Gastrocnemius medialis (tissue), 4 donors: ENCODE data around the gene TMEM218. TPM values are rescaled to one million over a fixed set of nuclear protein-coding genes. Genes with fewer than 3 reads are reported as not detected.

Experiments used
- ATAC-seq, 2 donors: fragments of 150-250 bp; one replicate each; pipeline ENCODE4 v1.9.1; 2016
- DNase-seq, 2 donors: peaks; one replicate each; pipeline ENCODE4 v3.0.0-alpha.2; 2019
- H3K27ac ChIP-seq, 4 donors: fragments of 200-600 bp; sonication (generic); 1 replicate in 1 of 4; 2 replicates in 3 of 4; pipeline ENCODE4 v1.5.1; 2016 to 2018; ENCODE audit warnings: mild to moderate bottlenecking in 2 of 4, moderate library complexity in 1 of 4
- H3K27me3 ChIP-seq, 3 donors: fragments of 200-600 bp; sonication (generic) in 2 of 3; 1 replicate in 1 of 3; 2 replicates in 2 of 3; pipeline versions ENCODE4 v1.5.1 to v1.6.0; 2016 to 2019; ENCODE audit warnings: mild to moderate bottlenecking in 1 of 3, moderate library complexity in 1 of 3
- H3K36me3 ChIP-seq, 2 donors: fragments of 200-600 bp; sonication (generic) in 1 of 2; one replicate each; pipeline ENCODE4 v1.5.1; 2017 to 2018
- H3K4me1 ChIP-seq, 2 donors: fragments of 200-600 bp; sonication (generic) in 1 of 2; one replicate each; pipeline ENCODE4 v1.5.1; 2016 to 2017; ENCODE audit warnings: mild to moderate bottlenecking in 2 of 2
- H3K4me3 ChIP-seq, 4 donors: fragments of 200-600 bp; sonication (generic) in 3 of 4; 1 replicate in 1 of 4; 2 replicates in 3 of 4; pipeline ENCODE4 v1.5.1; 2016 to 2019; ENCODE audit warnings: mild to moderate bottlenecking in 2 of 4
- H3K9me3 ChIP-seq, 3 donors: fragments of 200-600 bp; sonication (generic) in 2 of 3; 1 replicate in 1 of 3; 2 replicates in 2 of 3; pipeline ENCODE4 v1.5.1; 2016 to 2019
- CTCF ChIP-seq, 5 experiments: fragments of 450-650 bp in 3 of 5; fragments of 200-600 bp in 2 of 5; sonication (generic) in 2 of 5; IDR thresholded peaks in 4 of 5; conservative IDR thresholded peaks in 1 of 5; 1 replicate in 4 of 5; 2 replicates in 1 of 5; pipeline ENCODE4 v1.5.1; 2016 to 2019; ENCODE audit warnings: antibody characterized with exemption in 5 of 5, mild to moderate bottlenecking in 3 of 5, moderate library complexity in 3 of 5
- POLR2A ChIP-seq, 2 donors: fragments of 450-650 bp; IDR thresholded peaks; one replicate each; pipeline ENCODE4 v1.6.1; 2017; ENCODE audit warnings: antibody characterized with exemption in 2 of 2, mild to moderate bottlenecking in 2 of 2, moderate library complexity in 2 of 2
- in situ Hi-C, 4 donors: fragments of 200-750 bp; cut with MboI; loops; one replicate each; pipeline versions ENCODE4 v1.15.0 to v1.8.0; 2017; ENCODE audit warnings: low sequenced_read_pairs in 4 of 4
- intact Hi-C: fragments of 100-400 bp; cut with DNase I; formaldehyde crosslinking; loops from one replicate; pipeline ENCODE4 v1.15.1; 2023; ENCODE audit warnings: low total_unique reads
- total RNA-seq, 4 donors: library from RNA; depleted of rRNA; stranded (reverse); fragments of >200 nt; gene quantifications; one replicate each; pipeline versions ENCODE4 v1.1.0 to v1.2.3, GENCODE V29; 2016

Gene TMEM218
- total RNA-seq, 4 donors from 2014 or later = 6.3 to 11.2 (median 9.4) TPM

- Histone ChIP-seq H3K36me3 (no peaks in the 10 kb centered on the region), H3K4me3 (no peak overlapping the region), H3K27me3 (peaks cover 0 to 6% (median 5%) of the 10 kb centered on the region in 3 donors), H3K27ac (no peak overlapping the region), H3K4me1 (no peaks in the 10 kb centered on the region), H3K9me3 (no peaks in the 10 kb centered on the region)
- ATAC-seq (no peak), DNase-seq (no peak)
- TF ChIP-seq POLR2A (IDR thresholded peaks at IDR 0.05) (no peak), CTCF (IDR thresholded peaks at IDR 0.05 in 4 of 5, conservative IDR thresholded peaks at IDR 0.05 in 1 of 5) (no peak)
- in situ Hi-C loops = no loop called here
- intact Hi-C loops = no loop called here
These were observed 30.2 kb downstream of the TMEM218 start for GRCh38 chr11:125081098-125081798.

- H3K27ac ChIP-seq = no peak overlapping the region
- ATAC-seq = no peak
- intact Hi-C loops (no loop called here), in situ Hi-C loops (no loop called here)
- no peak for DNase-seq
- TF ChIP-seq POLR2A (IDR thresholded peaks at IDR 0.05) (no peak), CTCF (IDR thresholded peaks at IDR 0.05 in 4 of 5, conservative IDR thresholded peaks at IDR 0.05 in 1 of 5) (no peak)
- H3K27me3 ChIP-seq = peaks cover 0 to 6% (median 5%) of the 10 kb centered on the region in 3 donors
- no peaks in the 10 kb centered on the region for H3K9me3 ChIP-seq
- H3K4me3 ChIP-seq = no peak overlapping the region
- H3K36me3 ChIP-seq = no peaks in the 10 kb centered on the region
- H3K4me1 ChIP-seq = no peaks in the 10 kb centered on the region
These were observed 30.9 kb downstream of the TMEM218 start for GRCh38 chr11:125080531-125080911.

- no peaks in the 10 kb centered on the region for H3K36me3 ChIP-seq
- H3K9me3 ChIP-seq = no peaks in the 10 kb centered on the region
- DNase-seq (no peak), ATAC-seq (no peak)
- intact Hi-C loops = no loop called here
- no peak overlapping the region for H3K4me3 ChIP-seq
- TF ChIP-seq CTCF (IDR thresholded peaks at IDR 0.05 in 4 of 5, conservative IDR thresholded peaks at IDR 0.05 in 1 of 5) (no peak), POLR2A (IDR thresholded peaks at IDR 0.05) (no peak)
- H3K27me3 ChIP-seq = peaks cover 0 to 6% (median 5%) of the 10 kb centered on the region in 3 donors
- in situ Hi-C loops = no loop called here
- H3K27ac ChIP-seq = no peak overlapping the region
- H3K4me1 ChIP-seq = no peaks in the 10 kb centered on the region
These were observed 31.4 kb downstream of the TMEM218 start for GRCh38 chr11:125079878-125080530.

GRCh38 chr11:125079151-125079877 lies 32.1 kb downstream of the TMEM218 start:
- Histone ChIP-seq H3K4me1 (no peaks in the 10 kb centered on the region), H3K27ac (no peak overlapping the region), H3K4me3 (no peak overlapping the region), H3K9me3 (no peaks in the 10 kb centered on the region), H3K36me3 (no peaks in the 10 kb centered on the region), H3K27me3 (peaks cover 0 to 6% (median 5%) of the 10 kb centered on the region in 3 donors)
- DNase-seq (no peak), ATAC-seq (no peak)
- TF ChIP-seq POLR2A (IDR thresholded peaks at IDR 0.05) (no peak), CTCF (IDR thresholded peaks at IDR 0.05 in 4 of 5, conservative IDR thresholded peaks at IDR 0.05 in 1 of 5) (no peak)
- intact Hi-C loops (no loop called here), in situ Hi-C loops (no loop called here)
